Activated naive CD8-positive, alpha-beta T cell treated with anti-CD3 and anti-CD28 coated beads, Interleukin-2, amount 10 ng/mL, durations not matched to agents 7 days and 5 days (primary cell): Measurements from ENCODE around the gene SLC6A17. TPM values are rescaled to one million over a fixed set of nuclear protein-coding genes. Genes with fewer than 3 reads are reported as not detected.

Experiments used
- ATAC-seq: fragments of 150-1000 bp; cut with Tn5 transposase; one replicate; pipeline ENCODE4 v1.10.0; 2021; ENCODE audit warnings: low read depth, moderate library complexity
- POLR2A ChIA-PET: fragments of 350-600 bp; sonication (Branson Sonifier 250); formaldehyde crosslinking; loops from one replicate; lab custom pipeline; 2021; ENCODE audit warnings: antibody characterized with exemption; lab: Charles Lee
- DNase-seq: peaks from one replicate; pipeline ENCODE4 v3.0.0; 2021
- H3K27ac Mint-ChIP-seq: one replicate; pipeline ENCODE4 v1.8.0; 2022; ENCODE audit warnings: mild to moderate bottlenecking, mixed read lengths
- H3K27me3 Mint-ChIP-seq: one replicate; pipeline ENCODE4 v1.8.0; 2022; ENCODE audit warnings: mild to moderate bottlenecking, moderate library complexity, mixed read lengths
- H3K36me3 Mint-ChIP-seq: one replicate; pipeline ENCODE4 v1.8.0; 2021; ENCODE audit warnings: mild to moderate bottlenecking, mixed read lengths
- H3K4me1 Mint-ChIP-seq: one replicate; pipeline ENCODE4 v1.8.0; 2021; ENCODE audit warnings: mixed read lengths
- H3K4me3 Mint-ChIP-seq: one replicate; pipeline ENCODE4 v1.8.0; 2022; ENCODE audit warnings: mild to moderate bottlenecking, moderate library complexity, mixed read lengths
- H3K9me3 Mint-ChIP-seq: one replicate; pipeline ENCODE4 v1.8.0; 2021; ENCODE audit warnings: mixed read lengths
- total RNA-seq, 2 experiments: library from RNA; stranded (reverse); gene quantifications; one replicate each; pipeline ENCODE4 v1.2.3, GENCODE V29; 2021

The SLC6A17 gene
- total RNA-seq, 2 experiments from 2014 or later, result not detected

- H3K4me1 Mint-ChIP-seq, result peaks cover 9% of the 10 kb centered on the region
- peaks cover 1% of the 10 kb centered on the region for H3K36me3 Mint-ChIP-seq
- H3K9me3 Mint-ChIP-seq, result no peaks in the 10 kb centered on the region
- DNase-seq, result no peak
- H3K4me3 Mint-ChIP-seq, result no peak overlapping the region
- H3K27me3 Mint-ChIP-seq, result no peaks in the 10 kb centered on the region
- POLR2A ChIA-PET, result no interaction called here
- ATAC-seq, result no peak
- no peak overlapping the region for H3K27ac Mint-ChIP-seq
Measured at GRCh38 chr1:110240476-110241210, 90.3 kb downstream of the SLC6A17 start.

GRCh38 chr1:110241516-110241915 is 91.2 kb downstream of the SLC6A17 start:
- no peaks in the 10 kb centered on the region for H3K9me3 Mint-ChIP-seq
- ATAC-seq (no peak), DNase-seq (no peak)
- peaks cover 3% of the 10 kb centered on the region for H3K4me1 Mint-ChIP-seq
- H3K4me3 Mint-ChIP-seq, result no peak overlapping the region
- H3K27me3 Mint-ChIP-seq, result no peaks in the 10 kb centered on the region
- POLR2A ChIA-PET, result no interaction called here
- H3K27ac Mint-ChIP-seq, result no peak overlapping the region
- peaks cover 1% of the 10 kb centered on the region for H3K36me3 Mint-ChIP-seq

GRCh38 chr1:110242062-110242461 is 91.8 kb downstream of the SLC6A17 start:
- no peaks in the 10 kb centered on the region for H3K27me3 Mint-ChIP-seq
- ATAC-seq (no peak), DNase-seq (no peak)
- no peak overlapping the region for H3K27ac Mint-ChIP-seq
- H3K36me3 Mint-ChIP-seq, result peaks cover 1% of the 10 kb centered on the region
- no peak overlapping the region for H3K4me3 Mint-ChIP-seq
- peaks cover 3% of the 10 kb centered on the region for H3K4me1 Mint-ChIP-seq
- no peaks in the 10 kb centered on the region for H3K9me3 Mint-ChIP-seq
- POLR2A ChIA-PET, result no interaction called here

GRCh38 chr1:110242731-110243130 is 92.4 kb downstream of the SLC6A17 start:
- DNase-seq (no peak), ATAC-seq (no peak)
- Mint-ChIP-seq H3K9me3 (no peaks in the 10 kb centered on the region), H3K36me3 (peaks cover 1% of the 10 kb centered on the region), H3K4me1 (peaks cover 3% of the 10 kb centered on the region), H3K27me3 (no peaks in the 10 kb centered on the region), H3K4me3 (no peak overlapping the region), H3K27ac (no peak overlapping the region)
- POLR2A ChIA-PET, result no interaction called here

DNA sequence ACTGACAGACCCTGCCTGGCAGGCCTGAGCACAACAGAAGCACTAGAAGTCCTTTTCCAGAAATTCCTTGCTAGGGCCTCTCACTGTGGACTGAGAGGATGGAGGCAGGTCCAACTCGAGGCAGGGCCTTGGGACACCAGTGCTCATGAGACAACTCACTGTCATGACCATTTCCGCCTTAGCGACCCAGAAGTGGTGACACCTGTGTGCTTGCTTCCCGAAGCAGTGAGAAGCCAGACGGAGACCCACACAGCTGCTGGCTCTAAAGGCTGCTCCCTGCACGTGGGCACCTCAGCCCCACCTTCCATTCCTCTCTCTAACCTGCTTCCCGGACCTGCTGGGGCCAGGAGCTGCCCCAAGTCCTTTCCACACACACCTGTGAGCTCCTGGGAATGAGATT is 92.9 kb downstream of the SLC6A17 start:
- no peak for ATAC-seq
- Mint-ChIP-seq H3K4me3 (no peak overlapping the region), H3K36me3 (peaks cover 1% of the 10 kb centered on the region)

GRCh38 chr1:110243574-110243973 is 93.3 kb downstream of the SLC6A17 start:
- Mint-ChIP-seq H3K4me1 (peaks cover 2% of the 10 kb centered on the region), H3K36me3 (peaks cover 1% of the 10 kb centered on the region), H3K27ac (no peak overlapping the region), H3K4me3 (no peak overlapping the region), H3K9me3 (no peaks in the 10 kb centered on the region), H3K27me3 (no peaks in the 10 kb centered on the region)
- DNase-seq (no peak), ATAC-seq (no peak)
- POLR2A ChIA-PET, result no interaction called here

More for the DNA sequence above, 92.9 kb downstream of the SLC6A17 start:
- H3K27me3 Mint-ChIP-seq, result no peaks in the 10 kb centered on the region
- no peak for DNase-seq
- POLR2A ChIA-PET, result no interaction called here
- peaks cover 3% of the 10 kb centered on the region for H3K4me1 Mint-ChIP-seq
- no peak overlapping the region for H3K27ac Mint-ChIP-seq
- H3K9me3 Mint-ChIP-seq, result no peaks in the 10 kb centered on the region

DNA sequence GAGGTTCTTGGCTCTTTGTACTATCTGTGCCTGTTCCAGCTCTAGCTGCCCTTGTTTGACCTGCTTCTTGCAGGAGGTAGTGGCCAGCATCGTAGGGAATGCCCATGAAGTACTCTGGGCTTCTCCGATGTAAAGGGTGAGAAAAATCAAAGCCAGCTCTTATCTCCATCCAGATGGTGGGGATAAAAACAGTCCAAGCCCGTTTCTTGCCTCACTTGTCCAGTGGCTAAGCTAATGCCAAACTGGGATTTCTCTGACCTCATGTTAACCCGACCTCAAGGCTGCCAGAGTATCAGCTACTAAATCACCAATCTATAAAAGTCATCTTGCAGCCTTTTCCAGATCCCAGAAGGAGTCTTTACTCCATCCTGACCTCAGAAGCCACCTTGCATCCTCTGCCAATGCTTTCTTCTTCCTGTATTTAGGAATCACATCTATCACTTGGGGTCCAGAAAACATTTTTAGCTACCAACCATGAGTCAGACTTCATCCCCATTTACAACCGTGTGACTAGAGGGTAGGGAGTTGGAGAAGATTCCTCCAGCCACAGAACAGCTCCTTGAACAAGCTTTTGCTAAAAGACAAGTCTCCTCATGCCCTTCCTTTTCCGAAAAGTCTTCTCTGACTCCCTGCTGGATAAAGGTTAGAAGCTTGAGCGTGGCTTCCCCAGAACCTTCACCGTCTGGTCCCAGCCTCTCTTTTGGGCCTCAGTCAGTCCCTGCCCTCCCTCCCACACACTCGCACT is 95.8 kb downstream of the SLC6A17 start:
- no peak overlapping the region for H3K4me3 Mint-ChIP-seq
- no peaks in the 10 kb centered on the region for H3K9me3 Mint-ChIP-seq
- peaks cover 2% of the 10 kb centered on the region for H3K4me1 Mint-ChIP-seq
- no peak overlapping the region for H3K27ac Mint-ChIP-seq
- DNase-seq (no peak), ATAC-seq (no peak)
- POLR2A ChIA-PET, result no interaction called here
- H3K27me3 Mint-ChIP-seq, result no peaks in the 10 kb centered on the region
- H3K36me3 Mint-ChIP-seq, result no peaks in the 10 kb centered on the region

DNA sequence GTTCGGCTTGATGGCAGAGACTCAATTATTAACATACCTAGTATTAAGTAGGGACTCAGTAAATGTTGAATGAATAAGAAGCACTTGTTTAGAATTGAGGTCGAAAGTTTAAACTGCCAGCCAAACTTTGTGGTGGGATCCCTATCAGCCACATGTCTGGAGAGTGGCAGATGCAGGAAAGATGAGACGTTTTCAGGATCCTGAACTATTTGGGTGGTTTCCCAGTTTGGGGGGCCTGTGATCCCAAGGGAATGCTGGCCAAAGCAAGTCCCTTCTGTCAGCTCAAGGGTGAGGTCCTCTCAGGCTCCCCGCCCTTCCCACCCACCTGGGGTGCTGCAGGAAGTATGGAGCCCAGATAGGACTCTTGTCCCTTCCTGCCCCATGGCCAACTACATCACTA is 98.5 kb downstream of the SLC6A17 start:
- no peaks in the 10 kb centered on the region for H3K9me3 Mint-ChIP-seq
- H3K36me3 Mint-ChIP-seq, result no peaks in the 10 kb centered on the region
- POLR2A ChIA-PET, result no interaction called here
- ATAC-seq, result no peak
- peaks cover 3% of the 10 kb centered on the region for H3K27me3 Mint-ChIP-seq
- H3K4me1 Mint-ChIP-seq, result no peaks in the 10 kb centered on the region
- H3K27ac Mint-ChIP-seq, result no peak overlapping the region
- H3K4me3 Mint-ChIP-seq, result no peak overlapping the region
- DNase-seq, result no peak

- Mint-ChIP-seq H3K27me3 (peaks cover 3% of the 10 kb centered on the region), H3K4me3 (no peak overlapping the region), H3K4me1 (no peaks in the 10 kb centered on the region), H3K36me3 (no peaks in the 10 kb centered on the region), H3K9me3 (no peaks in the 10 kb centered on the region), H3K27ac (no peak overlapping the region)
- POLR2A ChIA-PET, result no interaction called here
- ATAC-seq (no peak), DNase-seq (no peak)
Measured at GRCh38 chr1:110249256-110249655, 99.0 kb downstream of the SLC6A17 start.

- H3K27ac Mint-ChIP-seq, result no peak overlapping the region
- H3K36me3 Mint-ChIP-seq, result no peaks in the 10 kb centered on the region
- no peaks in the 10 kb centered on the region for H3K4me1 Mint-ChIP-seq
- peaks cover 3% of the 10 kb centered on the region for H3K27me3 Mint-ChIP-seq
- no peak for DNase-seq
- H3K4me3 Mint-ChIP-seq, result no peak overlapping the region
- H3K9me3 Mint-ChIP-seq, result no peaks in the 10 kb centered on the region
- no peak for ATAC-seq
- POLR2A ChIA-PET, result no interaction called here
Measured at GRCh38 chr1:110250008-110250407, 99.7 kb downstream of the SLC6A17 start.

DNA sequence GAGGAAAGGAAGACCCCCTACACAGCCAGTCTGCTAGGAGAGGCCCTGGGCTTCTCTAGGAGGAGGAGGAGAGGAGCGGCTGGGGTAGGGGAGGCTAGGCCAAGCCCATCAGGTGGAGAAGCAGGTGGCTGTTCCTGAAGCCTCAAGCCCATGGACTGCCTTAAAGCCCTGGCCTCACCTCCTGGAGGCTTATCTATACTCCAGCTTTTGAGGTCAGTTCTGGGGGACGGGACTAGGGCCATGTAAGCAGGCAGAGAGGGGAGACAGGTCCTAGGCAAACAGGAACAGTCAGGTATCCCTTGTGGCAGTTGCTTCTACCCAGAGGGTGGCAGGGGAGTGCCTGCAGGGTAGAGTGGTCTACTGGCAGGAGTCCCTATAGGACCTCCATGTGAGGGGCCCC is 100.5 kb downstream of the SLC6A17 start:
- Mint-ChIP-seq H3K36me3 (no peaks in the 10 kb centered on the region), H3K4me1 (peaks cover 1% of the 10 kb centered on the region), H3K27me3 (peaks cover 3% of the 10 kb centered on the region), H3K27ac (no peak overlapping the region), H3K4me3 (no peak overlapping the region), H3K9me3 (no peaks in the 10 kb centered on the region)
- DNase-seq (no peak), ATAC-seq (no peak)
- POLR2A ChIA-PET, result no interaction called here

Other genes with a start within 250 kb of the SLC6A17 start
- gene CSF1, start 239.6 kb upstream of the SLC6A17 start, total RNA-seq, result 10 to 100 TPM; 42.7 to 45.1 TPM
- 10 to 100 TPM; 53.6 to 55.4 TPM for gene AHCYL1, start 165.7 kb upstream of the SLC6A17 start, total RNA-seq
- gene STRIP1, start 115.9 kb upstream of the SLC6A17 start, total RNA-seq, result 10 to 100 TPM; 47.5 to 49.1 TPM
- not detected for gene ALX3, start 79.8 kb upstream of the SLC6A17 start, total RNA-seq
- gene UBL4B, start 38.1 kb upstream of the SLC6A17 start, total RNA-seq, result not detected
- gene KCNC4, start 59.8 kb downstream of the SLC6A17 start, total RNA-seq, result 1 to 10 TPM; 8.9 to 9.0 TPM
- gene RBM15, start 188.9 kb downstream of the SLC6A17 start, total RNA-seq, result 10 to 100 TPM; 80.3 to 80.6 TPM
- gene SLC16A4, start 240.5 kb downstream of the SLC6A17 start, total RNA-seq, result under 1 TPM; 0.23 to 0.33 TPM